OCI-LY3 (cell line): ENCODE measurements around the gene HPCAL1.

Experiments
- CTCF ChIP-seq: fragments of 200-600, 300-600 bp; sonication (generic); IDR thresholded peaks from 2 replicates; pipeline ENCODE4 v1.5.1; 2014; ENCODE audit warnings: antibody characterized with exemption, low read length, low read depth
- EZH2phosphoT487 ChIP-seq: fragments of 200-600 bp; shearing (Covaris generic); IDR thresholded peaks from 2 replicates; pipeline ENCODE4 v1.6.1; 2018; ENCODE audit warnings: antibody characterized with exemption, mixed run types, low read depth

GRCh38 chr2:10439185-10439879 lies 136.6 kb downstream of the HPCAL1 start:
- TF ChIP-seq CTCF = no peak
- TF ChIP-seq EZH2phosphoT487 = no peak
